Measurements from ENCODE around the gene GRIK1.

DNA sequence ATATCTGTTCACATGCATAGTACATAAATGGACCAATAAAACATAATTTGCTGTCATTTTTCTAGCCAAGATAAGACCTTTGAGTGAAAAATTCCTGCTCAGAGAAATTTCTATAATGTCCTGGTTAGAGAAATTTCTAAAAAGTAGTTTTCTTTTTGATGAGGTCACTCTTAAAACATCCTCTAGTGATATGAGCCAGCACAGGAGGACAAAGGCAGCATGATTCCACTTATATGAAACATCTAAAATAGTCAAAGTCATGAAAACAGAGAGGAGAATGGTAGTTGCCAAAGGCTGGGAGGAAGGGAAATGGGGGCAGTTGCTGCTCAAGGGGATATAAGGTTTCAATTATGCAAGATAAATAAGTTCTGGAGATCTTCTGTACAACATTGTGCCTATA lies 401.7 kb downstream of the GRIK1 start:
- TF ChIP-seq, protein P1, sequence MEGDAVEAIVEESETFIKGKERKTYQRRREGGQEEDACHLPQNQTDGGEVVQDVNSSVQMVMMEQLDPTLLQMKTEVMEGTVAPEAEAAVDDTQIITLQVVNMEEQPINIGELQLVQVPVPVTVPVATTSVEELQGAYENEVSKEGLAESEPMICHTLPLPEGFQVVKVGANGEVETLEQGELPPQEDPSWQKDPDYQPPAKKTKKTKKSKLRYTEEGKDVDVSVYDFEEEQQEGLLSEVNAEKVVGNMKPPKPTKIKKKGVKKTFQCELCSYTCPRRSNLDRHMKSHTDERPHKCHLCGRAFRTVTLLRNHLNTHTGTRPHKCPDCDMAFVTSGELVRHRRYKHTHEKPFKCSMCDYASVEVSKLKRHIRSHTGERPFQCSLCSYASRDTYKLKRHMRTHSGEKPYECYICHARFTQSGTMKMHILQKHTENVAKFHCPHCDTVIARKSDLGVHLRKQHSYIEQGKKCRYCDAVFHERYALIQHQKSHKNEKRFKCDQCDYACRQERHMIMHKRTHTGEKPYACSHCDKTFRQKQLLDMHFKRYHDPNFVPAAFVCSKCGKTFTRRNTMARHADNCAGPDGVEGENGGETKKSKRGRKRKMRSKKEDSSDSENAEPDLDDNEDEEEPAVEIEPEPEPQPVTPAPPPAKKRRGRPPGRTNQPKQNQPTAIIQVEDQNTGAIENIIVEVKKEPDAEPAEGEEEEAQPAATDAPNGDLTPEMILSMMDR (conservative IDR thresholded peaks at IDR 0.05; ENCODE audit: low read length): no peak
- no peak for TF ChIP-seq EZH2phosphoT487 (IDR thresholded peaks at IDR 0.05; ENCODE audit: borderline replicate concordance)

Measured in Loucy (cell line).